AG09319 (cell line): Measurements from ENCODE around the gene INSIG1.

Experiments
- DNase-seq: peaks from one replicate; pipeline ENCODE4 v3.0.0-alpha.2; 2010; ENCODE audit warnings: low read depth; ENCODE audit errors: extremely low read depth
- TF ChIP-seq, protein P1 (sequence below): IDR thresholded peaks from 2 replicates; pipeline ENCODE4 v1.5.1; 2011; ENCODE audit warnings: low read depth, mild to moderate bottlenecking, inconsistent platforms, low read length, moderate library complexity

Gene INSIG1

GRCh38 chr7:155297517-155298287 is at the start of gene INSIG1:
TSS of gene INSIG1 (plus strand) at chr7:155297878. CDS start at chr7:155298286, 408 bp downstream.
- TF ChIP-seq, protein P1, sequence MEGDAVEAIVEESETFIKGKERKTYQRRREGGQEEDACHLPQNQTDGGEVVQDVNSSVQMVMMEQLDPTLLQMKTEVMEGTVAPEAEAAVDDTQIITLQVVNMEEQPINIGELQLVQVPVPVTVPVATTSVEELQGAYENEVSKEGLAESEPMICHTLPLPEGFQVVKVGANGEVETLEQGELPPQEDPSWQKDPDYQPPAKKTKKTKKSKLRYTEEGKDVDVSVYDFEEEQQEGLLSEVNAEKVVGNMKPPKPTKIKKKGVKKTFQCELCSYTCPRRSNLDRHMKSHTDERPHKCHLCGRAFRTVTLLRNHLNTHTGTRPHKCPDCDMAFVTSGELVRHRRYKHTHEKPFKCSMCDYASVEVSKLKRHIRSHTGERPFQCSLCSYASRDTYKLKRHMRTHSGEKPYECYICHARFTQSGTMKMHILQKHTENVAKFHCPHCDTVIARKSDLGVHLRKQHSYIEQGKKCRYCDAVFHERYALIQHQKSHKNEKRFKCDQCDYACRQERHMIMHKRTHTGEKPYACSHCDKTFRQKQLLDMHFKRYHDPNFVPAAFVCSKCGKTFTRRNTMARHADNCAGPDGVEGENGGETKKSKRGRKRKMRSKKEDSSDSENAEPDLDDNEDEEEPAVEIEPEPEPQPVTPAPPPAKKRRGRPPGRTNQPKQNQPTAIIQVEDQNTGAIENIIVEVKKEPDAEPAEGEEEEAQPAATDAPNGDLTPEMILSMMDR: no peak
- peak; percentile 87 for DNase-seq

GRCh38 chr7:155248366-155248756 is 49.3 kb upstream of the INSIG1 start:
- no peak for DNase-seq
- TF ChIP-seq, protein P1: no peak

DNA sequence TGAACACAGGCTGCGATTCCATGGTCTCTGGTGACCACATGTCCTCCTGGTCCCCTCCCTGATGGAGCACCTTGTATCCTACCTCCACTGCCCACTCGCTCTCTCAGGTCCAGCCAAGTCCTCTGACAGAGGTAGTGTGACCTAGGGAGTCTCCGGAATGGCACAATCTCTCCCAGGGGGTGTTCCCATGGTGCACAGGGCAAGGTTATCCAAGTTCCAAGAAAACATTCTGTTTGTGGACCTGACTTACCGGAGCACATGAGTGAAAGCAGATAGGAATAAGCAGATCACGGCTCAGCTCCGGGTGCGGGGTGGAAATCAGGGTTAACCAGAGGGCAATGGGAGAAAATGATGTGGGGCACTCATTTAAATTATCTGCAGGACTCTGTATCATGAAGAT is 45.8 kb upstream of the INSIG1 start:
- no peak for DNase-seq
- TF ChIP-seq, protein P1: no peak

- TF ChIP-seq, protein P1: no peak
- DNase-seq: no peak
Observed at GRCh38 chr7:155252444-155252887, 45.2 kb upstream of the INSIG1 start.

DNA sequence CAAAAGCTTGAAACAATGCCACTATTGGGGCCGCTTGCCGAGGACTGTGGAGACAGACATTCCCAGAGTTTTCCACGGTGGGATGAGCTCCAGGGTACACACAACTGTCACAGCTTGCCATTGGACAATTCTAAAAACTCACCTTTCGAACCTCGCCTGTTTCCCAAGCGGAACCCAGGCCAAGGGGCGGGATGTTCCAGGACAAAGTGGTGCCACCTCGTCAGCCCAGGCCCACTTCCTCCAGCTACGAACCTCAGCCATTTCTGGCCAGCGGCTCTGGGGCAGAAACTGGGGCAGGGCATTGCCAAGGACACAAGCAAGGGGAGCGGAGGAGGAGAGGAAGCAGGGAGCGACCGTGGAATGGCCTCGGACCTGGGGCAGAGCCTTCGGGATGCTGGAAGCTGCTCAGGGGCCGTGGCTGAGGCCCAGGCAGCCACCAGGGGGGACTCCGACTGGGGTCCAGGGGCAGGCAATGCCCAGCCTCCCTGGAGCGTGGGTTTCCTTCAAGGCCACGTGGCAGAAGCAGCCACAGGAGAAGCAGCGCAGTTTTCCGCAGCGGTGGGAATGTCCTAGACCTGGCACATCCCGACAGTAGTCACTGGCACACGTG is 44.7 kb upstream of the INSIG1 start:
- TF ChIP-seq, protein P1: no peak
- DNase-seq: no peak

- DNase-seq: no peak
- TF ChIP-seq, protein P1: no peak
Observed at GRCh38 chr7:155254018-155254417, 43.7 kb upstream of the INSIG1 start.

- no peak for DNase-seq
- TF ChIP-seq, protein P1: no peak
Observed at GRCh38 chr7:155255071-155255470, 42.6 kb upstream of the INSIG1 start.
